K562 (cell line): Measurements from ENCODE around the gene MRPL52. TPM values are rescaled to one million over a fixed set of nuclear protein-coding genes. Genes with fewer than 3 reads are reported as not detected.

Source experiments
- CTBP1 ChIP-seq: fragments of 450-650 bp; IDR thresholded peaks from 2 replicates; pipeline ENCODE4 v1.6.1; 2016; ENCODE audit warnings: borderline replicate concordance
- DLX4 ChIP-seq: fragments of 250-450 bp; sonication (Bioruptor Pico); IDR thresholded peaks from 2 replicates; pipeline ENCODE4 v1.6.1; 2021; ENCODE audit warnings: mild to moderate bottlenecking
- GTF2A2 ChIP-seq: IDR thresholded peaks from 2 replicates; pipeline ENCODE4 v1.6.1; 2016; ENCODE audit warnings: mild to moderate bottlenecking, missing genetic modification characterization, missing compliant biosample characterization
- MCM3 ChIP-seq: fragments of 450-650 bp; IDR thresholded peaks from 2 replicates; pipeline ENCODE4 v1.6.1; 2016
- MTF1 ChIP-seq: fragments of 250-450 bp; sonication (Bioruptor Pico); IDR thresholded peaks from 2 replicates; pipeline ENCODE4 v1.9.0; 2021; ENCODE audit warnings: moderate library complexity, mild to moderate bottlenecking, inconsistent platforms, borderline replicate concordance
- NCOA1 ChIP-seq: fragments of 450-650 bp; IDR thresholded peaks from 2 replicates; pipeline ENCODE4 v1.6.1; 2016; ENCODE audit warnings: low read depth
- PCBP1 ChIP-seq: fragments of 200-400 bp; formaldehyde crosslinking; IDR thresholded peaks from 2 replicates; pipeline ENCODE4 v1.6.1; 2018; ENCODE audit warnings: mild to moderate bottlenecking, low read depth, low read length; ENCODE audit not compliant: poor library complexity, severe bottlenecking
- PKNOX1 ChIP-seq: fragments of 450-650 bp; IDR thresholded peaks from 2 replicates; pipeline ENCODE4 v1.6.1; 2016
- SETDB1 ChIP-seq: IDR thresholded peaks from one replicate; pipeline ENCODE4 v1.6.1; 2012; ENCODE audit warnings: low read length, control low read depth, inconsistent platforms
- TGIF2 ChIP-seq: sonication (generic); formaldehyde crosslinking; IDR thresholded peaks from 2 replicates; pipeline ENCODE4 v1.8.1; 2022; ENCODE audit warnings: mild to moderate bottlenecking, missing genetic modification reagents, moderate library complexity
- ZBED1 ChIP-seq: IDR thresholded peaks from 2 replicates; pipeline ENCODE4 v1.6.1; 2014
- ZFP30 ChIP-seq: fragments of 250-450 bp; sonication (Bioruptor Pico); IDR thresholded peaks from 2 replicates; pipeline ENCODE4 v1.8.0; 2022; ENCODE audit warnings: moderate library complexity, mild to moderate bottlenecking, inconsistent platforms, borderline replicate concordance
- ZFP36 ChIP-seq: fragments of 150-350 bp; IDR thresholded peaks from 2 replicates; pipeline ENCODE4 v1.6.1; 2018; ENCODE audit warnings: low read length, low read depth; ENCODE audit not compliant: partially characterized antibody
- ZNF324 ChIP-seq: fragments of 250-450 bp; sonication (Bioruptor Pico); IDR thresholded peaks from 2 replicates; pipeline ENCODE4 v1.4.0; 2020; ENCODE audit warnings: mild to moderate bottlenecking
- ZNF384 ChIP-seq: IDR thresholded peaks from 2 replicates; pipeline ENCODE4 v1.6.1; 2012; ENCODE audit warnings: low read depth, low read length, improper control_type of control experiment
- ZNF395 ChIP-seq: fragments of 200-800 bp; sonication (Bioruptor generic); IDR thresholded peaks from 2 replicates; pipeline ENCODE4 v1.6.1; 2017; ENCODE audit warnings: missing genetic modification characterization, missing compliant biosample characterization
- ZNF398 ChIP-seq: fragments of 250-450 bp; sonication (Bioruptor Pico); IDR thresholded peaks from 2 replicates; pipeline ENCODE4 v1.8.0; 2021; ENCODE audit warnings: moderate library complexity, mild to moderate bottlenecking, inconsistent platforms
- ZNF609 ChIP-seq: sonication (generic); formaldehyde crosslinking; IDR thresholded peaks from 2 replicates; pipeline ENCODE4 v1.8.1; 2023; ENCODE audit warnings: missing genetic modification reagents, mild to moderate bottlenecking, borderline replicate concordance
- ZNF766 ChIP-seq: fragments of 200-800 bp; sonication (Bioruptor generic); conservative IDR thresholded peaks from 2 replicates; pipeline ENCODE4 v1.6.1; 2016; ENCODE audit warnings: missing genetic modification characterization, missing compliant biosample characterization
- polyA plus RNA-seq, 8 experiments: library from polyadenylated mRNA; depleted of rRNA in 4 of 8; stranded (reverse) in 5 of 8; unstranded in 3 of 8; fragments of >200 nt; fragmentation: Nextera tagmentation in 2 of 8; fragmentation: Illumina TruSeq in 1 of 8; extraction: Ambion mirVana in 2 of 8; extraction: Trizol in 1 of 8; gene quantifications; 2 replicates each; pipeline versions ENCODE4 v1.2.1 to v1.2.3, GENCODE V29; 2011 to 2014; ENCODE audit warnings: inconsistent platforms in 1 of 8, missing spikeins in 1 of 8
- total RNA-seq, 7 experiments: library from RNA; depleted of rRNA in 6 of 7; stranded (reverse); fragments of >200 nt in 6 of 7; fragmentation: Illumina TruSeq in 2 of 7; extraction: Trizol in 2 of 7; gene quantifications; 2 replicates each; pipeline versions ENCODE4 v1.2.1 to v1.2.3, GENCODE V29; 2011 to 2021; ENCODE audit warnings: low replicate concordance in 1 of 7

Gene MRPL52
- total and polyA plus RNA-seq, 9 of the 15 experiments (the other 6 are each of a cell fraction or from before 2014, with no cell fraction given), result 56.5 to 213 (median 168) TPM

- no peak for TF ChIP-seq ZNF609
- TF ChIP-seq TGIF2 (CRISPR knock-in tag), result no peak
- no peak for TF ChIP-seq PCBP1
- TF ChIP-seq MCM3, result no peak
- TF ChIP-seq ZFP36, result no peak
- no peak for TF ChIP-seq ZBED1
- TF ChIP-seq CTBP1, result peak; percentile 21; the same call in 1 of the 2 replicates
- TF ChIP-seq SETDB1, result no peak
- TF ChIP-seq ZNF395, result no peak; the same call in none of the 2 replicates
- no peak for TF ChIP-seq ZFP30 (CRISPR knock-in tag)
- peak; percentile 83 for TF ChIP-seq ZNF766 (CRISPR knock-in tag)
- TF ChIP-seq GTF2A2 (tag), result no peak
- no peak for TF ChIP-seq DLX4 (CRISPR knock-in tag)
- no peak for TF ChIP-seq ZNF324
- TF ChIP-seq NCOA1, result no peak
- TF ChIP-seq ZNF384, result no peak
- peak; percentile 35; the same call in 1 of the 2 replicates for TF ChIP-seq PKNOX1
- no peak for TF ChIP-seq MTF1 (CRISPR knock-in tag)
- TF ChIP-seq ZNF398 (CRISPR knock-in tag), result no peak
Measured at GRCh38 chr14:22829661-22830442, at the start of gene MRPL52 (continued).
